HCT116 (cell line): ENCODE data around the gene CDR2.

Experiments
- CEBPB ChIP-seq: IDR thresholded peaks from 2 replicates; pipeline ENCODE4 v1.6.1; 2012; ENCODE audit warnings: low read depth
- EGR1 ChIP-seq: IDR thresholded peaks from 2 replicates; pipeline ENCODE4 v1.6.1; 2012; ENCODE audit warnings: low read depth
- EZH2 ChIP-seq: fragments of 200-600 bp; sonication (generic); IDR thresholded peaks from 2 replicates; pipeline ENCODE4 v1.6.1; 2017; ENCODE audit warnings: antibody characterized with exemption, mixed run types
- EZH2phosphoT487 ChIP-seq: fragments of 200-600 bp; IDR thresholded peaks from 2 replicates; pipeline ENCODE4 v1.6.1; 2018; ENCODE audit warnings: antibody characterized with exemption, borderline replicate concordance
- FOSL1 ChIP-seq: IDR thresholded peaks from 2 replicates; pipeline ENCODE4 v1.6.1; 2012; ENCODE audit warnings: low read depth
- JUND ChIP-seq: IDR thresholded peaks from 2 replicates; pipeline ENCODE4 v1.6.1; 2012
- POLR2A ChIP-seq: IDR thresholded peaks from 2 replicates; pipeline ENCODE4 v1.7.0; 2011; ENCODE audit warnings: borderline replicate concordance; ENCODE audit not compliant: insufficient read depth, insufficient read length; ENCODE audit errors: extremely low read depth
- SIN3A ChIP-seq: IDR thresholded peaks from 2 replicates; pipeline ENCODE4 v1.6.1; 2012; ENCODE audit warnings: low read depth
- YY1 ChIP-seq: IDR thresholded peaks from 2 replicates; pipeline ENCODE4 v1.6.1; 2011; ENCODE audit warnings: low read length, low read depth, moderate library complexity, mild to moderate bottlenecking; ENCODE audit not compliant: insufficient replicate concordance; ENCODE audit errors: extremely low read depth
- ZFX ChIP-seq: fragments of 450-650 bp; IDR thresholded peaks from 2 replicates; pipeline ENCODE4 v1.6.1; 2017
- TF ChIP-seq, protein P1 (sequence below), 3 experiments: fragments of 200-600 bp in 1 of 3; sonication (generic) in 1 of 3; IDR thresholded peaks in 2 of 3; conservative IDR thresholded peaks in 1 of 3; 2 replicates each; pipeline ENCODE4 v1.5.1; 2012 to 2017; ENCODE audit warnings: low read depth in 2 of 3, low read length in 2 of 3, antibody characterized with exemption in 1 of 3, borderline replicate concordance in 1 of 3, control low read depth in 1 of 3, mild to moderate bottlenecking in 1 of 3, mixed read lengths in 1 of 3, mixed run types in 1 of 3, moderate library complexity in 1 of 3; ENCODE audit not compliant: insufficient read depth in 1 of 3
- TF ChIP-seq, protein P2 (sequence below): IDR thresholded peaks from 2 replicates; pipeline ENCODE4 v1.6.1; 2012

DNA sequence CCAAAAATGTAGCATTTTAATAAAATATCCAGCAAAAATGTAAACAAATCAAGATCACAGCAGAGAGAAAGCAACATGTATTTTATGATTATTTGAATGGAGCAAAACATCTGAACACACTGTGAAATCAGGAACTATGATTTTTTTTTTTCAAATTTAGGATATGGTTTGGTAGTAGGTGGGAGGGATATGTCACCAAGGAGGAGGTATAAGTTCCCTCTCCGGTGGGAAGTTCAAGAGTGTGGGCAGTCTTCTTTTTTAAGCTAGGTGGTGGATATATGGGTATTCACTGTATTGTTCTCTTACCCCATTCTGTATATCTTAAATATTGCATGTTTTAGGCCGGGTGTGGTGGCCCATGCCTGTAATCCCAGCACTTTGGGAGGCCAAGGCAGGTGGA, 10.2 kb downstream of the CDR2 start:
- TF ChIP-seq, protein P1, sequence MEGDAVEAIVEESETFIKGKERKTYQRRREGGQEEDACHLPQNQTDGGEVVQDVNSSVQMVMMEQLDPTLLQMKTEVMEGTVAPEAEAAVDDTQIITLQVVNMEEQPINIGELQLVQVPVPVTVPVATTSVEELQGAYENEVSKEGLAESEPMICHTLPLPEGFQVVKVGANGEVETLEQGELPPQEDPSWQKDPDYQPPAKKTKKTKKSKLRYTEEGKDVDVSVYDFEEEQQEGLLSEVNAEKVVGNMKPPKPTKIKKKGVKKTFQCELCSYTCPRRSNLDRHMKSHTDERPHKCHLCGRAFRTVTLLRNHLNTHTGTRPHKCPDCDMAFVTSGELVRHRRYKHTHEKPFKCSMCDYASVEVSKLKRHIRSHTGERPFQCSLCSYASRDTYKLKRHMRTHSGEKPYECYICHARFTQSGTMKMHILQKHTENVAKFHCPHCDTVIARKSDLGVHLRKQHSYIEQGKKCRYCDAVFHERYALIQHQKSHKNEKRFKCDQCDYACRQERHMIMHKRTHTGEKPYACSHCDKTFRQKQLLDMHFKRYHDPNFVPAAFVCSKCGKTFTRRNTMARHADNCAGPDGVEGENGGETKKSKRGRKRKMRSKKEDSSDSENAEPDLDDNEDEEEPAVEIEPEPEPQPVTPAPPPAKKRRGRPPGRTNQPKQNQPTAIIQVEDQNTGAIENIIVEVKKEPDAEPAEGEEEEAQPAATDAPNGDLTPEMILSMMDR (IDR thresholded peaks at IDR 0.05 in 2 of 3, conservative IDR thresholded peaks at IDR 0.05 in 1 of 3; ENCODE audit: borderline replicate concordance in 1 of 3, insufficient read depth in 1 of 3, low read depth in 2 of 3, low read length in 2 of 3): no peak
- TF ChIP-seq FOSL1 (no peak), POLR2A (no peak), EZH2 (no peak), EZH2phosphoT487 (no peak), CEBPB (no peak), SIN3A (no peak), ZFX (no peak), YY1 (no peak), JUND (no peak), EGR1 (no peak)
- TF ChIP-seq, protein P2, sequence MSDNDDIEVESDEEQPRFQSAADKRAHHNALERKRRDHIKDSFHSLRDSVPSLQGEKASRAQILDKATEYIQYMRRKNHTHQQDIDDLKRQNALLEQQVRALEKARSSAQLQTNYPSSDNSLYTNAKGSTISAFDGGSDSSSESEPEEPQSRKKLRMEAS: no peak
